Mesenchymal stem cell (in vitro differentiated cells and primary cell): ENCODE measurements around the gene MTUS2.

Experiments used
- DNase-seq: peaks from one replicate; pipeline ENCODE4 v3.0.0-alpha.2; 2013
- H2AFZ ChIP-seq: one replicate; pipeline ENCODE4 v1.6.1; 2013; ENCODE audit warnings: low read depth, mild to moderate bottlenecking, control low read depth, inconsistent platforms, low read length, moderate library complexity
- H2AK5ac ChIP-seq: 2 replicates; pipeline ENCODE4 v1.6.1; 2013; ENCODE audit warnings: low read length, moderate library complexity, mild to moderate bottlenecking, inconsistent platforms; ENCODE audit not compliant: severe bottlenecking
- H2BK120ac ChIP-seq: one replicate; pipeline ENCODE4 v1.6.1; 2013; ENCODE audit warnings: low read depth, mild to moderate bottlenecking, inconsistent platforms, low read length, moderate library complexity
- H2BK12ac ChIP-seq, 2 experiments: one replicate each; pipeline ENCODE4 v1.6.1; 2013; ENCODE audit warnings: inconsistent platforms in 2 of 2, low read length in 2 of 2, mild to moderate bottlenecking in 2 of 2, moderate library complexity in 2 of 2, control low read depth in 1 of 2
- H2BK15ac ChIP-seq: one replicate; pipeline ENCODE4 v1.6.1; 2013; ENCODE audit warnings: mild to moderate bottlenecking, low read depth, inconsistent platforms; ENCODE audit not compliant: poor library complexity, severe bottlenecking
- H2BK5ac ChIP-seq: 2 replicates; pipeline ENCODE4 v1.6.1; 2013; ENCODE audit warnings: low read depth, mild to moderate bottlenecking, low read length, control low read depth, inconsistent platforms; ENCODE audit not compliant: poor library complexity, severe bottlenecking
- H3K14ac ChIP-seq, 2 experiments: one replicate each; pipeline ENCODE4 v1.6.1; 2013; ENCODE audit warnings: inconsistent platforms in 2 of 2, low read length in 2 of 2, control low read depth in 1 of 2, mild to moderate bottlenecking in 1 of 2, moderate library complexity in 1 of 2
- H3K18ac ChIP-seq, 2 experiments: one replicate each; pipeline ENCODE4 v1.6.1; 2013; ENCODE audit warnings: inconsistent platforms in 2 of 2, low read length in 2 of 2, control low read depth in 1 of 2, low read depth in 1 of 2, mild to moderate bottlenecking in 1 of 2
- H3K23ac ChIP-seq, 2 experiments: one replicate each; pipeline ENCODE4 v1.6.1; 2013; ENCODE audit warnings: inconsistent platforms in 2 of 2, low read length in 2 of 2, mild to moderate bottlenecking in 2 of 2, moderate library complexity in 2 of 2, control low read depth in 1 of 2
- H3K27ac ChIP-seq: 2 replicates; pipeline ENCODE4 v1.5.1; 2013; ENCODE audit warnings: mild to moderate bottlenecking, moderate library complexity, low read length, control low read depth, inconsistent platforms; ENCODE audit not compliant: poor library complexity, severe bottlenecking
- H3K27me3 ChIP-seq, 2 experiments: 2 replicates each; pipeline versions ENCODE4 v1.6.1 to v1.7.0; 2013; ENCODE audit warnings: low read length in 2 of 2, mild to moderate bottlenecking in 2 of 2, moderate library complexity in 2 of 2, control low read depth in 1 of 2, inconsistent platforms in 1 of 2; ENCODE audit not compliant: control insufficient read depth in 1 of 2, insufficient read depth in 1 of 2
- H3K36me3 ChIP-seq, 2 experiments: 2 replicates each; pipeline versions ENCODE4 v1.6.1 to v1.7.0; 2013; ENCODE audit warnings: low read length in 2 of 2, control low read depth in 1 of 2, inconsistent platforms in 1 of 2, low read depth in 1 of 2, mild to moderate bottlenecking in 1 of 2; ENCODE audit not compliant: insufficient read depth in 2 of 2, control insufficient read depth in 1 of 2
- H3K4ac ChIP-seq, 2 experiments: one replicate each; pipeline ENCODE4 v1.6.1; 2013; ENCODE audit warnings: inconsistent platforms in 2 of 2, low read length in 2 of 2, mild to moderate bottlenecking in 2 of 2, moderate library complexity in 2 of 2, control low read depth in 1 of 2, low read depth in 1 of 2
- H3K4me1 ChIP-seq: 2 replicates; pipeline ENCODE4 v1.6.1; 2013; ENCODE audit warnings: low read depth, low read length, control low read depth; ENCODE audit not compliant: control insufficient read depth, insufficient read depth
- H3K4me2 ChIP-seq: 2 replicates; pipeline ENCODE4 v1.6.1; 2013; ENCODE audit warnings: low read length, mild to moderate bottlenecking, inconsistent platforms; ENCODE audit not compliant: poor library complexity, severe bottlenecking
- H3K4me3 ChIP-seq, 2 experiments: 2 replicates each; pipeline versions ENCODE4 v1.5.1 to v1.7.0; 2013; ENCODE audit warnings: low read length in 2 of 2, mild to moderate bottlenecking in 2 of 2, control low read depth in 1 of 2, low read depth in 1 of 2; ENCODE audit not compliant: insufficient read depth in 1 of 2
- H3K79me1 ChIP-seq: replicated peaks from 2 replicates; pipeline ENCODE4 v1.6.1; 2013; ENCODE audit warnings: mild to moderate bottlenecking, control low read depth, low read length, inconsistent platforms; ENCODE audit not compliant: poor library complexity, severe bottlenecking
- H3K9ac ChIP-seq: 2 replicates; pipeline ENCODE4 v1.7.0; 2013; ENCODE audit warnings: mild to moderate bottlenecking, low read length, moderate library complexity
- H3K9me3 ChIP-seq: 2 replicates; pipeline ENCODE4 v1.7.0; 2013; ENCODE audit warnings: mild to moderate bottlenecking, low read length; ENCODE audit not compliant: control insufficient read depth
- H4K8ac ChIP-seq: one replicate; pipeline ENCODE4 v1.6.1; 2013; ENCODE audit warnings: inconsistent platforms, mild to moderate bottlenecking, low read length, moderate library complexity
- H4K91ac ChIP-seq: one replicate; pipeline ENCODE4 v1.6.1; 2013; ENCODE audit warnings: mild to moderate bottlenecking, low read length, inconsistent platforms
- WGBS: methylation state at CpG from one replicate; pipeline ENCODE4 v1.1.7; 2013; ENCODE audit warnings: mixed read lengths; 5-methylcytosine and 5-hydroxymethylcytosine counted together

Gene MTUS2

DNA sequence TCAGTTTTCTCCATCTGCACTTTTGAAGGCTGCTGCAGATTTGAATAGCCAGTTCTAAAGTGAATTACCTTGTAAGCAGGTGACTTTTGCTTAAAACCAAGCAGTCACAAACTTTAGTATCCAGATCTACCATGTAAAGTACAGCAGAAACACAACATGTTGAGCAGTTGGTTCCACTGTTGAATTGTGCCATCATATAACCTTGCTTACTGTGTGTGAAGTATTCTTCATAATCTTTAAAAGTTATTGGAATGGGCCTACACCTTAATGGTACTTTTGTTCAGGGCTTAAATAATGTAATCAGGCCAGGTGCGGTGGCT, 23.2 kb upstream of the MTUS2 start:
- Histone ChIP-seq H2BK12ac (no peak overlapping the region), H3K36me3 (no peaks in the 10 kb centered on the region), H2BK15ac (no peak overlapping the region), H3K9ac (no peak overlapping the region), H3K18ac (no peak overlapping the region), H2AK5ac (no peak overlapping the region), H4K91ac (no peak overlapping the region), H2BK5ac (no peak overlapping the region), H2AFZ (no peak overlapping the region), H3K4me1 (peaks cover 3% of the 10 kb centered on the region), H3K4me3 (no peak overlapping the region), H2BK120ac (no peak overlapping the region), H3K4ac (no peak overlapping the region), H3K27me3 (peaks cover 3 to 6% of the 10 kb centered on the region in 2 experiments), H3K27ac (no peak overlapping the region), H3K4me2 (no peak overlapping the region), H3K79me1 (no peaks in the 10 kb centered on the region), H3K14ac (no peak overlapping the region), H3K9me3 (no peaks in the 10 kb centered on the region), H3K23ac (no peak overlapping the region), H4K8ac (no peak overlapping the region)
- 100% methylated on average over 1 of the region's 1 CpG for WGBS
- no peak for DNase-seq

DNA sequence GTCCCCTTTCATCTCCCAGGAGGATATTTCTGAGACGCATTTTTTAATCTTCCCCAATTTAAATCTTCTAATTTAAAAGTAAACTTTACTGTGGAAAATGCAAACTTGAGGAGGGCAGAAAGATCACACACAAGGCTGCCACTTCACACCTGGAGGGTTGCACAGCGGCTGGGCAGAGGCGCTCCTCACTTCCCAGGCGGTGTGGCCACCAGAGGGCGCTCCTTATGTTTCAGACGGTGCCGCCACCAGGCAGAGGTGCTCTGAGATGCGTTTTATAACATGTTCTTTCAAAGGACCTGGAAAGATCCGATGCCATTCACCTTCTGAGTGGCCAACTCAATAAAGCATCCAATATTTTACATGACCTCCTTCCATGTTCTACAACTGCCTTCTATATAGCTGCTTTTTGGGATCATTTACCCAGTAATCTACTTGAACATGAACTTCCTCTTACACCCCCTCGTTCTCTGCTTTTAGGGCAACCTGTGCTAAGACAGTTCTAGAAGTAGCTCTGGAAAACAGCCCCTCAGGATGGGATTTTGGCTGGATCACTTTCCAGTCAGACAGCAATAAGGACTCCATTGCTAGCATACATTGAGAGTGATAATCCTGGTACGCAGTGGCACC, 14.8 kb upstream of the MTUS2 start:
- Histone ChIP-seq H2BK12ac (no peak overlapping the region), H3K79me1 (no peaks in the 10 kb centered on the region), H4K8ac (no peak overlapping the region), H3K14ac (no peak overlapping the region), H3K4me1 (no peaks in the 10 kb centered on the region), H3K9me3 (peaks cover 14% of the 10 kb centered on the region), H2AFZ (no peak overlapping the region), H2BK5ac (no peak overlapping the region), H2BK120ac (no peak overlapping the region), H3K27ac (no peak overlapping the region), H3K18ac (no peak overlapping the region), H3K36me3 (no peaks in the 10 kb centered on the region), H3K23ac (no peak overlapping the region), H2BK15ac (no peak overlapping the region), H3K9ac (no peak overlapping the region), H3K4me3 (no peak overlapping the region), H3K4me2 (no peak overlapping the region), H3K27me3 (peaks cover 4 to 8% of the 10 kb centered on the region in 2 experiments), H4K91ac (no peak overlapping the region), H2AK5ac (no peak overlapping the region), H3K4ac (no peak overlapping the region)
- 50% methylated on average over 10 of the region's 11 CpGs for WGBS
- DNase-seq, result no peak

DNA sequence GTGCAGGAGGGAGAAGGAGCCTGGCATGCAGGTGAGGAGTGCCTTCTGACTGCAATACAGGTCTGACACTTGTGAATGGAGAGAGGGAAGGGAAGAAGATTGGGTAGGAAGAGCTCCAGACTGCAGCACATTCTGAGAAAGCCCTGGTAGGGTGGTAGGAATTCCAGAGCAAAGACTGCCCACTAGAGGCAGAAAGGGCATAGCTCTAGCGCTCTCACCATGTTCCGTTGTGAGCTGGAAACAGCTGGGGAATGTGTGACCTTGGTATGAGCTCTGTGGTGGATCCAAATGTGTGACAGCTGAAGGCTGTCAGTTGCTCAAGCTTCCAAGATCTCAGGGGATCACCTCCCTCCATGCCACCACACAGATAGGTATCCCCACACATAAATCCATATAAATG, 2.9 kb upstream of the MTUS2 start:
- no peak overlapping the region for H3K4ac ChIP-seq
- no peak for DNase-seq
- no peak overlapping the region for H3K9ac ChIP-seq
- H2AFZ ChIP-seq, result no peak overlapping the region
- H4K91ac ChIP-seq, result no peak overlapping the region
- peaks cover 38 to 43% of the 10 kb centered on the region in 2 experiments for H3K27me3 ChIP-seq
- no peak overlapping the region for H3K18ac ChIP-seq
- no peak overlapping the region for H3K23ac ChIP-seq
- H3K4me1 ChIP-seq, result peaks cover 13% of the 10 kb centered on the region
- no peak overlapping the region for H3K4me3 ChIP-seq
- H2BK120ac ChIP-seq, result no peak overlapping the region
- no peak overlapping the region for H4K8ac ChIP-seq
- no peaks in the 10 kb centered on the region for H3K9me3 ChIP-seq
- WGBS, result 49% methylated on average over 2 of the region's 2 CpGs
- no peak overlapping the region for H2BK12ac ChIP-seq
- H2BK15ac ChIP-seq, result no peak overlapping the region
- H3K14ac ChIP-seq, result no peak overlapping the region
- no peaks in the 10 kb centered on the region for H3K79me1 ChIP-seq
- no peak overlapping the region for H3K4me2 ChIP-seq
- no peaks in the 10 kb centered on the region for H3K36me3 ChIP-seq
- no peak overlapping the region for H2AK5ac ChIP-seq
- H3K27ac ChIP-seq, result no peak overlapping the region
- H2BK5ac ChIP-seq, result no peak overlapping the region

DNA sequence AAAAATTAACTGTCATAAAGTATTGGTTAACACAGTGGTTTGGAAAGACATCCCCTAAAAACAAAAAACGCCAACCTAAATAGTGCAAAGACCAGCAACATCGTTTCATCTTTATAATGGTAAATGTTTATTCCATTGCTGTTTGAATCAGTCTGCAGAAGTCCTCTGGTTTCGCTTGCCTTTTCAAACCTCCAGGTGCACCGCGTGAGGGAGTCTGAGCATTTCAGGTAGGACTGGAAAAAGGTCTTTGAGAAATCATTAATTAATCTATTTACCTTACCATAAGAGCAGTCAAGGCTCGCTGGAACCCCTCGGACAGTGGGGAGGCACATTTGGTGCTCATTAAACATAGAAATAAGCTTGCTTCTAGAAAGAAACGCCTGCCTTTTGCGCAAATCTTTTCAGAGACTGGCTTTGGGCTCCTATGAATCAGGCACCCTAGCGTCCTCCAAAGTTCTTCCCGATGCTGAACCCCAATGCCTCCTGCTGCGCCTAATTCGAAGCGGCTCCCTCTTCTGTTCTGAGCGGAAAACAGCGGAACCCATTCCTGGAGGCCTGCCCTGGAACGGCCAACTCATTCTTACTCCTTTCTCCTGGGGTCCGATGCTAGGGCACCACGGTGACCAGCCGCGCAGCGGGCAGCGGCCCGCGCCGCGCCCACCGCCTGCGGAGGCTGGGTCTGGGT, 951 bp upstream of the MTUS2 start:
- H3K4me3 ChIP-seq, result peak overlapping the region in 1 of 2 experiments; percentile 69
- peak overlapping the region; percentile 14 for H3K9ac ChIP-seq
- H2BK120ac ChIP-seq, result no peak overlapping the region
- no peak overlapping the region for H2BK5ac ChIP-seq
- no peak overlapping the region for H2AK5ac ChIP-seq
- H3K14ac ChIP-seq, result no peak overlapping the region
- DNase-seq, result peak; percentile 31
- H3K36me3 ChIP-seq, result no peaks in the 10 kb centered on the region
- peak overlapping the region; percentile 65 for H3K4me2 ChIP-seq
- 5% methylated on average over 27 of the region's 29 CpGs for WGBS
- H3K4me1 ChIP-seq, result peaks cover 13% of the 10 kb centered on the region
- no peak overlapping the region for H2BK15ac ChIP-seq
- no peak overlapping the region for H4K8ac ChIP-seq
- H2BK12ac ChIP-seq, result no peak overlapping the region
- no peaks in the 10 kb centered on the region for H3K79me1 ChIP-seq
- H2AFZ ChIP-seq, result peak overlapping the region; percentile 5
- no peak overlapping the region for H3K23ac ChIP-seq
- peaks cover 46 to 51% of the 10 kb centered on the region in 2 experiments for H3K27me3 ChIP-seq
- H3K18ac ChIP-seq, result no peak overlapping the region
- peaks cover 3% of the 10 kb centered on the region for H3K9me3 ChIP-seq
- no peak overlapping the region for H4K91ac ChIP-seq
- no peak overlapping the region for H3K27ac ChIP-seq
- H3K4ac ChIP-seq, result no peak overlapping the region
